BLaER1 (cell line): ENCODE data around the gene SYNE1.

Experiments used
- H3K27ac ChIP-seq: shearing (Covaris generic); formaldehyde crosslinking; 2 replicates; pipeline ENCODE4 v1.8.1; 2022
- H3K27me3 ChIP-seq: shearing (Covaris generic); formaldehyde crosslinking; 2 replicates; pipeline ENCODE4 v1.8.1; 2022
- H3K36me3 ChIP-seq: shearing (Covaris generic); formaldehyde crosslinking; 2 replicates; pipeline ENCODE4 v1.8.1; 2022
- H3K4me1 ChIP-seq: shearing (Covaris generic); formaldehyde crosslinking; 2 replicates; pipeline ENCODE4 v1.8.1; 2022
- H3K4me2 ChIP-seq: shearing (Covaris generic); formaldehyde crosslinking; 2 replicates; pipeline ENCODE4 v1.8.1; 2022
- H3K4me3 ChIP-seq: shearing (Covaris generic); formaldehyde crosslinking; 2 replicates; pipeline ENCODE4 v1.8.1; 2022
- H3K9ac ChIP-seq: shearing (Covaris generic); formaldehyde crosslinking; 2 replicates; pipeline ENCODE4 v1.8.1; 2022
- H3K9me3 ChIP-seq: shearing (Covaris generic); formaldehyde crosslinking; 2 replicates; pipeline ENCODE4 v1.8.1; 2022
- H4K20me1 ChIP-seq: shearing (Covaris generic); formaldehyde crosslinking; 2 replicates; pipeline ENCODE4 v1.8.1; 2022
- Cebpa-rat ChIP-seq: shearing (Covaris generic); IDR thresholded peaks from 2 replicates; pipeline ENCODE4 v1.8.1; 2022

SYNE1 gene

GRCh38 chr6:152218887-152219286 lies 418.3 kb downstream of the SYNE1 start:
- Histone ChIP-seq H3K27me3 (no peaks in the 10 kb centered on the region), H3K9ac (no peak overlapping the region), H3K9me3 (peaks cover 27% of the 10 kb centered on the region), H3K4me1 (no peaks in the 10 kb centered on the region), H4K20me1 (no peaks in the 10 kb centered on the region), H3K4me3 (no peak overlapping the region), H3K36me3 (peaks cover 85% of the 10 kb centered on the region), H3K27ac (no peak overlapping the region), H3K4me2 (no peak overlapping the region)
- TF ChIP-seq Cebpa-rat, result no peak

GRCh38 chr6:152212437-152212836 lies 424.7 kb downstream of the SYNE1 start:
- Histone ChIP-seq H4K20me1 (no peaks in the 10 kb centered on the region), H3K4me2 (no peak overlapping the region), H3K9ac (no peak overlapping the region), H3K4me1 (no peaks in the 10 kb centered on the region), H3K27ac (no peak overlapping the region), H3K36me3 (peaks cover 60% of the 10 kb centered on the region), H3K9me3 (no peaks in the 10 kb centered on the region), H3K4me3 (no peak overlapping the region), H3K27me3 (no peaks in the 10 kb centered on the region)
- no peak for TF ChIP-seq Cebpa-rat

GRCh38 chr6:152209211-152209610 lies 428.0 kb downstream of the SYNE1 start:
- H4K20me1 ChIP-seq, result no peaks in the 10 kb centered on the region
- H3K4me3 ChIP-seq, result no peak overlapping the region
- TF ChIP-seq Cebpa-rat, result no peak
- no peaks in the 10 kb centered on the region for H3K4me1 ChIP-seq
- no peak overlapping the region for H3K4me2 ChIP-seq
- H3K27ac ChIP-seq, result no peak overlapping the region
- no peak overlapping the region for H3K9ac ChIP-seq
- no peaks in the 10 kb centered on the region for H3K27me3 ChIP-seq
- H3K36me3 ChIP-seq, result peaks cover 57% of the 10 kb centered on the region
- H3K9me3 ChIP-seq, result no peaks in the 10 kb centered on the region

- no peaks in the 10 kb centered on the region for H3K4me1 ChIP-seq
- H3K36me3 ChIP-seq, result peaks cover 52% of the 10 kb centered on the region
Observed at GRCh38 chr6:152207915-152208714, 429.0 kb downstream of the SYNE1 start.

GRCh38 chr6:152206072-152206818 lies 430.9 kb downstream of the SYNE1 start:
- H3K36me3 ChIP-seq, result peaks cover 58% of the 10 kb centered on the region
- no peaks in the 10 kb centered on the region for H3K4me1 ChIP-seq
- no peaks in the 10 kb centered on the region for H3K27me3 ChIP-seq
- TF ChIP-seq Cebpa-rat, result no peak
- H3K4me2 ChIP-seq, result no peak overlapping the region
- no peak overlapping the region for H3K9ac ChIP-seq
- H3K27ac ChIP-seq, result no peak overlapping the region
- no peaks in the 10 kb centered on the region for H4K20me1 ChIP-seq
- no peak overlapping the region for H3K4me3 ChIP-seq
- no peaks in the 10 kb centered on the region for H3K9me3 ChIP-seq

More at GRCh38 chr6:152207915-152208714, 429.0 kb downstream of the SYNE1 start:
- Histone ChIP-seq H4K20me1 (no peaks in the 10 kb centered on the region), H3K4me2 (no peak overlapping the region), H3K4me3 (no peak overlapping the region), H3K9ac (no peak overlapping the region), H3K27ac (no peak overlapping the region), H3K9me3 (no peaks in the 10 kb centered on the region), H3K27me3 (no peaks in the 10 kb centered on the region)
- TF ChIP-seq Cebpa-rat, result 0 out of 2 replicates have a peak, but pooled peaks have one; percentile 37

- Histone ChIP-seq H4K20me1 (no peaks in the 10 kb centered on the region), H3K4me2 (no peak overlapping the region), H3K4me1 (no peaks in the 10 kb centered on the region), H3K27ac (no peak overlapping the region), H3K9me3 (no peaks in the 10 kb centered on the region), H3K27me3 (no peaks in the 10 kb centered on the region), H3K9ac (no peak overlapping the region), H3K36me3 (peaks cover 63% of the 10 kb centered on the region), H3K4me3 (no peak overlapping the region)
- no peak for TF ChIP-seq Cebpa-rat
Observed at GRCh38 chr6:152204591-152204990, 432.6 kb downstream of the SYNE1 start.

GRCh38 chr6:152201120-152201519 lies 436.0 kb downstream of the SYNE1 start:
- no peak for TF ChIP-seq Cebpa-rat
- Histone ChIP-seq H3K27ac (no peak overlapping the region), H3K9ac (no peak overlapping the region), H3K4me3 (no peak overlapping the region), H4K20me1 (no peaks in the 10 kb centered on the region), H3K9me3 (peaks cover 20% of the 10 kb centered on the region), H3K36me3 (peaks cover 63% of the 10 kb centered on the region), H3K4me1 (no peaks in the 10 kb centered on the region), H3K27me3 (no peaks in the 10 kb centered on the region), H3K4me2 (no peak overlapping the region)

- TF ChIP-seq Cebpa-rat, result no peak
- Histone ChIP-seq H3K4me2 (no peak overlapping the region), H3K9ac (no peak overlapping the region), H3K4me3 (no peak overlapping the region), H4K20me1 (no peaks in the 10 kb centered on the region), H3K4me1 (no peaks in the 10 kb centered on the region), H3K27ac (no peak overlapping the region), H3K9me3 (peaks cover 46% of the 10 kb centered on the region), H3K27me3 (no peaks in the 10 kb centered on the region), H3K36me3 (peaks cover 52% of the 10 kb centered on the region)
Observed at GRCh38 chr6:152195896-152196295, 441.3 kb downstream of the SYNE1 start.

GRCh38 chr6:152189736-152190135 lies 447.4 kb downstream of the SYNE1 start:
- TF ChIP-seq Cebpa-rat, result no peak
- no peak overlapping the region for H3K27ac ChIP-seq

GRCh38 chr6:152188011-152188410 lies 449.2 kb downstream of the SYNE1 start:
- Histone ChIP-seq H4K20me1 (no peaks in the 10 kb centered on the region), H3K27me3 (no peaks in the 10 kb centered on the region), H3K4me2 (no peak overlapping the region), H3K36me3 (peaks cover 18% of the 10 kb centered on the region; the same call in 1 of the 2 replicates), H3K4me3 (no peak overlapping the region), H3K4me1 (peaks cover 22% of the 10 kb centered on the region), H3K27ac (no peak overlapping the region), H3K9me3 (no peaks in the 10 kb centered on the region), H3K9ac (no peak overlapping the region)
- TF ChIP-seq Cebpa-rat, result no peak

More at GRCh38 chr6:152189736-152190135, 447.4 kb downstream of the SYNE1 start:
- Histone ChIP-seq H3K4me1 (peaks cover 13% of the 10 kb centered on the region), H3K4me3 (no peak overlapping the region), H3K9ac (no peak overlapping the region), H3K4me2 (no peak overlapping the region), H4K20me1 (no peaks in the 10 kb centered on the region), H3K36me3 (peaks cover 16% of the 10 kb centered on the region; the same call in 1 of the 2 replicates), H3K9me3 (peaks cover 12% of the 10 kb centered on the region), H3K27me3 (no peaks in the 10 kb centered on the region)
